ENCODE measurements around the gene PMEPA1.

The PMEPA1 gene

DNA sequence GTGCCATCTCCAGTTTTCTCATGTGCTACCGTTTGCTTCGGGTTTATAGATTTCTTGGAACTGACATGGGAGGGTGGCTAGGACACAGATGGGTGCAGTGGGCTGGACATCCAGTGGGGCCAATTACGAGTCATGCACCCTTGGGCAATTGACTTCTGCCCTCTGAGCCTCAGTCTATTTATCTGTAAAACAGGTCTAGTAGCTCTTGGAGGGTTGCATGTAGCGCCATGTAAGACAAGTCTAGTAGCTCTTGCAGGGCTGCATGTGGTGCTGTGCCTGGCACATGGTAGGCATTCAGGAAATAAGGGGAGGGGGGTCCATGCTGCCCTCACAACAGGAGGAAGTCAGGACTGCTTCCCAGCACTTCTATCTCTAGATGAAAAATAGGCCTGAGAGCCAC lies 15.3 kb downstream of the PMEPA1 start:
- H3K4me3 ChIP-seq (ENCODE audit: insufficient read length, low read depth): no peak overlapping the region
- peaks cover 32% of the 10 kb centered on the region for H3K4me1 ChIP-seq (ENCODE audit: insufficient read depth, insufficient read length)
- no peaks in the 10 kb centered on the region for H3K9me3 ChIP-seq (ENCODE audit: insufficient read depth, low read length)
- TF ChIP-seq SUZ12 (IDR thresholded peaks at IDR 0.05; ENCODE audit: extremely low read depth, insufficient read depth, insufficient read length) (no peak), YY1 (IDR thresholded peaks at IDR 0.05; ENCODE audit: insufficient read depth, insufficient read length) (no peak), ZNF274 (IDR thresholded peaks at IDR 0.05; ENCODE audit: low read depth, low read length) (no peak)
- H3K27me3 ChIP-seq (ENCODE audit: insufficient read depth, insufficient read length): no peaks in the 10 kb centered on the region
- no peak for DNase-seq (ENCODE audit: low read depth, low spot score)
- no peak overlapping the region for H3K9ac ChIP-seq (ENCODE audit: insufficient read length, low read depth)
- peaks cover 61% of the 10 kb centered on the region for H3K36me3 ChIP-seq (ENCODE audit: insufficient read depth, insufficient read length, low read length)

DNA sequence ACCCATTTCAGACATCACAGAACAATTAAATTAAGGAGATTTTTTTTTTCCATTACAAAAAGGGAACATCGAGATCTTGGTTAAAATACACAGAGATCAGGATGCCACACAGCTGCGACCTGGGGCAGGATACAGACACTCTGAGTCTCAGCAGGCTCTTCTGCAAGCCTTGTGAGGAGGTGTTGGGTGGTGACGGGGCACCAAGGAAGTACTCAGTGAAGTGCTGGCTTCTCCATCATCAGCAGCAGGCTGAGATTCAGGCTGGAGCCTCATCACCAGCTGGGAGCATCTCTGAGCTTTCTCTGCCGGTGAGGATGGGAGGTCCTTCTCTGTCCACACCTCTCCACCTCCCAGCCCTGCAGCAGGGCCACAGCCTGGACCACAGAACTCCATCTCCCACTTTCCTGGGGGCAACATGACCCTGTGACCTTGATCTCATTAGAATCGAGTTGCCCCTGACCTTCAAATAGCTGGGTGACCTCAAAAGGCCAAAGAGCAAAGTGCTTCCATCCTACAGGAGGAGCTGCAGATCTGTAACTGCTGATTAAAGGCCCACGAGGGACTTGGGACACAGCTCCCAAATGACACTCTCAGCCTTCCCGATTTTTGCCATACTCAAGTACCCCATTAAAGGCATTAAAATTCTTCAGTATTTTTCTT lies 16.0 kb downstream of the PMEPA1 start:
- TF ChIP-seq YY1 (IDR thresholded peaks at IDR 0.05; ENCODE audit: insufficient read depth, insufficient read length) (no peak), ZNF274 (IDR thresholded peaks at IDR 0.05; ENCODE audit: low read depth, low read length) (no peak), SUZ12 (IDR thresholded peaks at IDR 0.05; ENCODE audit: extremely low read depth, insufficient read depth, insufficient read length) (no peak)
- Histone ChIP-seq H3K4me1 (ENCODE audit: insufficient read depth, insufficient read length) (peaks cover 32% of the 10 kb centered on the region), H3K27me3 (ENCODE audit: insufficient read depth, insufficient read length) (no peaks in the 10 kb centered on the region), H3K9me3 (ENCODE audit: insufficient read depth, low read length) (no peaks in the 10 kb centered on the region), H3K4me3 (ENCODE audit: insufficient read length, low read depth) (no peak overlapping the region), H3K9ac (ENCODE audit: insufficient read length, low read depth) (no peak overlapping the region), H3K36me3 (ENCODE audit: insufficient read depth, insufficient read length, low read length) (peaks cover 61% of the 10 kb centered on the region)
- no peak for DNase-seq (ENCODE audit: low read depth, low spot score)

DNA sequence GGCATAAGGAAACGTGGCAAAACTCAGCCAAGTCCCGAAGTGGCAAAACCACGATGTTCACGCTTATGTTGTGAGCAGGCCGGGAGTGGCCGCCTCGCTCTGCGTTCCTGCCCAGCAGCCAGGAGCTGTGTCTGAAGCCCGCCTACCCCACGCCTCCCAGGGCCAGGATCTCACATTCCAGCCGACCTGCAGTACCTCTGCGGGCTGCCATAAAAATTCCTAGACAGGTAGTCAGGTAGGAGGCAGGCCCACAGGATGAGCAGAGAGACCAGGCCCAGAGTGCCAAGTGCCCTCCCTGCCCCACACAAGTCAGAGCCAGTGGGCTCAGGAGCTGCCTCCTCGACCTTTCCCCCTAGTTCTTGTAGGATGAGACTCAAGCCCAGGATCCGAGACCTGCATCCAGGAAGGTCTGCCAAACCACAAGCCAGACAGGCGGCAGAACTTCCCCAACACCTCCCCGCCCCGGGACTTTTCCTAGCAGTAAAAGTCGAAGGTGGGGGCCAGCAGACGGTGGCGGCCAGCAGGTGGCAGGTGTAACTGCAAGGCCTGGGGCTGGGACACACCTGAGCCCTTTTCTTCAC lies 16.7 kb downstream of the PMEPA1 start:
- H3K4me1 ChIP-seq (ENCODE audit: insufficient read depth, insufficient read length): peaks cover 36% of the 10 kb centered on the region
- TF ChIP-seq YY1 (IDR thresholded peaks at IDR 0.05; ENCODE audit: insufficient read depth, insufficient read length) (no peak), ZNF274 (IDR thresholded peaks at IDR 0.05; ENCODE audit: low read depth, low read length) (no peak), SUZ12 (IDR thresholded peaks at IDR 0.05; ENCODE audit: extremely low read depth, insufficient read depth, insufficient read length) (no peak)
- H3K9ac ChIP-seq (ENCODE audit: insufficient read length, low read depth): no peak overlapping the region
- no peaks in the 10 kb centered on the region for H3K9me3 ChIP-seq (ENCODE audit: insufficient read depth, low read length)
- no peak overlapping the region for H3K4me3 ChIP-seq (ENCODE audit: insufficient read length, low read depth)
- peaks cover 59% of the 10 kb centered on the region for H3K36me3 ChIP-seq (ENCODE audit: insufficient read depth, insufficient read length, low read length)
- H3K27me3 ChIP-seq (ENCODE audit: insufficient read depth, insufficient read length): no peaks in the 10 kb centered on the region
- DNase-seq (ENCODE audit: low read depth, low spot score): no peak

GRCh38 chr20:57692393-57692792 lies 17.4 kb downstream of the PMEPA1 start:
- Histone ChIP-seq H3K36me3 (ENCODE audit: insufficient read depth, insufficient read length, low read length) (peaks cover 58% of the 10 kb centered on the region), H3K4me1 (ENCODE audit: insufficient read depth, insufficient read length) (peaks cover 36% of the 10 kb centered on the region), H3K9me3 (ENCODE audit: insufficient read depth, low read length) (no peaks in the 10 kb centered on the region), H3K9ac (ENCODE audit: insufficient read length, low read depth) (no peak overlapping the region), H3K4me3 (ENCODE audit: insufficient read length, low read depth) (no peak overlapping the region), H3K27me3 (ENCODE audit: insufficient read depth, insufficient read length) (no peaks in the 10 kb centered on the region)
- no peak for DNase-seq (ENCODE audit: low read depth, low spot score)
- TF ChIP-seq YY1 (IDR thresholded peaks at IDR 0.05; ENCODE audit: insufficient read depth, insufficient read length) (no peak), ZNF274 (IDR thresholded peaks at IDR 0.05; ENCODE audit: low read depth, low read length) (no peak), SUZ12 (IDR thresholded peaks at IDR 0.05; ENCODE audit: extremely low read depth, insufficient read depth, insufficient read length) (no peak)

DNA sequence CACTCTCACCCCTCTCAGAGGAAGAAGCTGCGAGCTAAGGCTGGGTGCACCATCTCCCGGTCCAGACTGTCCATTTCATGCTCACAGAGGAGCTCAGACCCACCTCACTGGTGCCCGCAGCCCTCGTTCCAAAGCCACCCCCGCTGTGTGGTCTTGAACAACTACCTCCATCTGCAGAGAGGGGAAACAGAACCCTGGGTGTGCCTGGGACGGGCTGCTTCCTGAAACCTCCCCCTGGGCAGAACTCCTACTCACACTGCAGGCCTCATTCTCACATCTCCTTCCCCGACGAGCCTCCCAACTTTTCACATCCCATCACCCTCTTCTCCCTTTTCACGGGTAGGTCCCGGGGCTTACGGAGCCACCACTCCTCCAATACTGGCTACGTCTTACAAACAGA lies 18.1 kb downstream of the PMEPA1 start:
- Histone ChIP-seq H3K27me3 (ENCODE audit: insufficient read depth, insufficient read length) (no peaks in the 10 kb centered on the region), H3K9me3 (ENCODE audit: insufficient read depth, low read length) (no peaks in the 10 kb centered on the region), H3K36me3 (ENCODE audit: insufficient read depth, insufficient read length, low read length) (peaks cover 59% of the 10 kb centered on the region), H3K4me3 (ENCODE audit: insufficient read length, low read depth) (no peak overlapping the region), H3K9ac (ENCODE audit: insufficient read length, low read depth) (no peak overlapping the region), H3K4me1 (ENCODE audit: insufficient read depth, insufficient read length) (peaks cover 31% of the 10 kb centered on the region)
- DNase-seq (ENCODE audit: low read depth, low spot score): no peak
- no peak for TF ChIP-seq ZNF274 (IDR thresholded peaks at IDR 0.05; ENCODE audit: low read depth, low read length)
- TF ChIP-seq YY1 (IDR thresholded peaks at IDR 0.05; ENCODE audit: insufficient read depth, insufficient read length): no peak
- no peak for TF ChIP-seq SUZ12 (IDR thresholded peaks at IDR 0.05; ENCODE audit: extremely low read depth, insufficient read depth, insufficient read length)

DNA sequence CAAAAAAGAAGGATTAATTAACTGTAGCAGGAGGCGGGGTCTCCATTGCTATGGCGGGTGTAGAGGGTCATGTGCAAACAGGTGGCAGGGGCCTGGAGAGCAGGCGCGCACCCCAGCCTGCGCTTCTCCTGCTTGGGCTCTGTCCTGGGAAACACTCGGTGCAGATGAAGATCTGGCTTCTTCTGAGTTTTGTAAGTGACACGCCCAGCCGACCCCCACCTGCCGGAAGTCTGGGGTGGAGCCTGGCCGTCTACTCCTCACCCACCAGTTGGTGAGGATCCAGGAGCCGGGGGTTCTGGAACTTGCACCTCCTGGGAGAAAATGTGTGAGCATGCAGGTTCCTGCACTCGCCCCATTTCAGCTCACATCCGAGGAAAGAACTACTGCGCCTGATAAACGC lies 19.3 kb downstream of the PMEPA1 start:
- Histone ChIP-seq H3K9me3 (ENCODE audit: insufficient read depth, low read length) (no peaks in the 10 kb centered on the region), H3K36me3 (ENCODE audit: insufficient read depth, insufficient read length, low read length) (peaks cover 64% of the 10 kb centered on the region), H3K4me3 (ENCODE audit: insufficient read length, low read depth) (no peak overlapping the region), H3K9ac (ENCODE audit: insufficient read length, low read depth) (no peak overlapping the region), H3K27me3 (ENCODE audit: insufficient read depth, insufficient read length) (no peaks in the 10 kb centered on the region), H3K4me1 (ENCODE audit: insufficient read depth, insufficient read length) (peaks cover 32% of the 10 kb centered on the region)
- no peak for TF ChIP-seq SUZ12 (IDR thresholded peaks at IDR 0.05; ENCODE audit: extremely low read depth, insufficient read depth, insufficient read length)
- TF ChIP-seq ZNF274 (IDR thresholded peaks at IDR 0.05; ENCODE audit: low read depth, low read length): no peak
- TF ChIP-seq YY1 (IDR thresholded peaks at IDR 0.05; ENCODE audit: insufficient read depth, insufficient read length): no peak
- no peak for DNase-seq (ENCODE audit: low read depth, low spot score)

DNA sequence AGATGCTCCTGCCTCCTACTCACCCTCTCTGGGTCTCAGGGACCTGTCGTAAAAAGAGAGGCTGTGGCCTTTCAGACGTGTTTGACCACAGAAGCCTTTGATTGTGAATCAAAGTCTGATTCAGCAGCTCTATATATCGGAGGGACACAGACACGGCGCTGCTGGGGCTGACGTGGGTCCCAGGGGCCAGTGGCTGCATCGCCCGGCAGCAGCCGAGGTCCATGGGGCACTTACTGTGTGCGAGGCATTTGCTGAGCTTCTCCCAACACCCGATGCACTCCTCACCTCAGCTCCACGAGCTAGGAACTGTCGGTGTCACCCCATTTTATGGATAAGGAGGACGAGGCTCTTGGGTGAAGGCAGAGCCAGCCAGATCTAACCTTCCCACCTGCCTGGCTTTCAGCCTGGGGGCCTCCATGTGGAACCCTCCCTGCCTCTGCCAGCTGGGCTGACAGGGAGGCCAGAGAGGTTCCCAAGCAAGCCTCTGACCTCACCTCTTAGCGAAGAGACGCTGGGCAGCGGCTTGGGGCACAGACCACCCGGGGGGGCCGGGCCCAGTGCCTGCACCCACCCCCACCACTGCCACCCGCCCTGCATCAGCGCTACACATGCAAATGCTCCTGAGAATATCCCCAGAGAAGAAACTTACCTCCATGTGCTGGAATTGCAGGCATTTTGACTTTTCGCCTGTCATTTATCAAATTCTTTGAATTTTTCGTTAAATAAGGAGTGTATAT lies 19.9 kb downstream of the PMEPA1 start:
- TF ChIP-seq ZNF274 (IDR thresholded peaks at IDR 0.05; ENCODE audit: low read depth, low read length): no peak
- TF ChIP-seq SUZ12 (IDR thresholded peaks at IDR 0.05; ENCODE audit: extremely low read depth, insufficient read depth, insufficient read length): no peak
- TF ChIP-seq YY1 (IDR thresholded peaks at IDR 0.05; ENCODE audit: insufficient read depth, insufficient read length): no peak
- Histone ChIP-seq H3K4me1 (ENCODE audit: insufficient read depth, insufficient read length) (peaks cover 36% of the 10 kb centered on the region), H3K9ac (ENCODE audit: insufficient read length, low read depth) (no peak overlapping the region), H3K4me3 (ENCODE audit: insufficient read length, low read depth) (no peak overlapping the region), H3K27me3 (ENCODE audit: insufficient read depth, insufficient read length) (no peaks in the 10 kb centered on the region), H3K9me3 (ENCODE audit: insufficient read depth, low read length) (no peaks in the 10 kb centered on the region), H3K36me3 (ENCODE audit: insufficient read depth, insufficient read length, low read length) (peaks cover 64% of the 10 kb centered on the region)
- DNase-seq (ENCODE audit: low read depth, low spot score): no peak

Measured in NT2/D1 (cell line).